HG03575 (cell line): ENCODE measurements around the gene RAB11FIP4.

Experiments
- ATAC-seq: cut with Tn5 transposase; IDR thresholded peaks from one replicate; pipeline ENCODE4 v1.9.1; 2021; ENCODE audit not compliant: unreplicated experiment, insufficient number of reproducible peaks, low FRiP score; ENCODE audit errors: extremely low read depth

The RAB11FIP4 gene

GRCh38 chr17:31448467-31449077, 57.1 kb downstream of the RAB11FIP4 start:
- ATAC-seq = no peak

GRCh38 chr17:31449111-31449510, 57.6 kb downstream of the RAB11FIP4 start:
- ATAC-seq = no peak

- ATAC-seq = no peak
Observed at GRCh38 chr17:31449746-31450145, 58.3 kb downstream of the RAB11FIP4 start.

GRCh38 chr17:31452101-31452500, 60.6 kb downstream of the RAB11FIP4 start:
- ATAC-seq = no peak

GRCh38 chr17:31452561-31453110, 61.2 kb downstream of the RAB11FIP4 start:
- ATAC-seq = no peak

GRCh38 chr17:31453896-31454295, 62.4 kb downstream of the RAB11FIP4 start:
- ATAC-seq = no peak

- no peak for ATAC-seq
Observed at GRCh38 chr17:31456814-31457213, 65.3 kb downstream of the RAB11FIP4 start.

- ATAC-seq = no peak
Observed at GRCh38 chr17:31457391-31458234, 66.1 kb downstream of the RAB11FIP4 start.

- ATAC-seq = no peak
Observed at GRCh38 chr17:31458829-31459228, 67.4 kb downstream of the RAB11FIP4 start.

- ATAC-seq = no peak
Observed at GRCh38 chr17:31459716-31460115, 68.2 kb downstream of the RAB11FIP4 start.

- ATAC-seq = no peak
Observed at GRCh38 chr17:31460226-31460721, 68.8 kb downstream of the RAB11FIP4 start.

GRCh38 chr17:31461227-31461810, 69.8 kb downstream of the RAB11FIP4 start:
- no peak for ATAC-seq

- ATAC-seq = no peak
Observed at GRCh38 chr17:31462261-31462660, 70.8 kb downstream of the RAB11FIP4 start.

- no peak for ATAC-seq
Observed at GRCh38 chr17:31466096-31466760, 74.8 kb downstream of the RAB11FIP4 start.

GRCh38 chr17:31467502-31468256, 76.2 kb downstream of the RAB11FIP4 start:
- ATAC-seq = no peak

- ATAC-seq = no peak
Observed at GRCh38 chr17:31469959-31470358, 78.5 kb downstream of the RAB11FIP4 start.

GRCh38 chr17:31470592-31470991, 79.1 kb downstream of the RAB11FIP4 start:
- ATAC-seq = no peak

GRCh38 chr17:31472137-31472536, 80.7 kb downstream of the RAB11FIP4 start:
- no peak for ATAC-seq
